Activated CD8-positive, alpha-beta T cell treated with anti-CD3 and anti-CD28 coated beads, Interleukin-2, amount 10 ng/mL, durations not matched to agents 7 days and 5 days (primary cell): ENCODE data around the gene PLEK. TPM values are rescaled to one million over a fixed set of nuclear protein-coding genes. Genes with fewer than 3 reads are reported as not detected.
"Not testable (repeated sequence)": the region's sequence is repeated elsewhere in the genome, so short reads cannot be mapped to it uniquely, and the experiment has no call there.

Experiments
- ATAC-seq: fragments of 150-1000 bp; cut with Tn5 transposase; one replicate; pipeline ENCODE4 v1.10.0; 2021; ENCODE audit warnings: moderate library complexity
- CTCF ChIA-PET: fragments of 350-600 bp; sonication (Branson Sonifier 250); formaldehyde crosslinking; loops from one replicate; lab custom pipeline; 2021; ENCODE audit warnings: antibody characterized with exemption; lab: Charles Lee
- POLR2A ChIA-PET: fragments of 350-600 bp; sonication (Branson Sonifier 250); formaldehyde crosslinking; loops from one replicate; lab custom pipeline; 2021; ENCODE audit warnings: antibody characterized with exemption; lab: Charles Lee
- DNase-seq: peaks from one replicate; pipeline ENCODE4 v3.0.0-alpha.2; 2020
- H3K27ac Mint-ChIP-seq: one replicate; pipeline ENCODE4 v1.8.0; 2021; ENCODE audit warnings: mild to moderate bottlenecking, mixed read lengths
- H3K27me3 Mint-ChIP-seq: one replicate; pipeline ENCODE4 v1.8.0; 2021; ENCODE audit warnings: low read depth, mixed read lengths
- H3K36me3 Mint-ChIP-seq: one replicate; pipeline ENCODE4 v1.8.0; 2021; ENCODE audit warnings: low read depth, mixed read lengths
- H3K4me1 Mint-ChIP-seq: one replicate; pipeline ENCODE4 v1.8.0; 2021; ENCODE audit warnings: low read depth, mixed read lengths
- H3K4me3 Mint-ChIP-seq: one replicate; pipeline ENCODE4 v1.8.0; 2021; ENCODE audit warnings: mild to moderate bottlenecking, mixed read lengths
- H3K9me3 Mint-ChIP-seq: one replicate; pipeline ENCODE4 v1.8.0; 2022; ENCODE audit warnings: mixed read lengths; ENCODE audit not compliant: insufficient read depth
- total RNA-seq, 2 experiments: library from RNA; stranded (reverse); gene quantifications; one replicate each; pipeline ENCODE4 v1.2.3, GENCODE V29; 2021

Gene PLEK
- total RNA-seq, 2 experiments from 2014 or later: 4.5 to 4.7 TPM

DNA sequence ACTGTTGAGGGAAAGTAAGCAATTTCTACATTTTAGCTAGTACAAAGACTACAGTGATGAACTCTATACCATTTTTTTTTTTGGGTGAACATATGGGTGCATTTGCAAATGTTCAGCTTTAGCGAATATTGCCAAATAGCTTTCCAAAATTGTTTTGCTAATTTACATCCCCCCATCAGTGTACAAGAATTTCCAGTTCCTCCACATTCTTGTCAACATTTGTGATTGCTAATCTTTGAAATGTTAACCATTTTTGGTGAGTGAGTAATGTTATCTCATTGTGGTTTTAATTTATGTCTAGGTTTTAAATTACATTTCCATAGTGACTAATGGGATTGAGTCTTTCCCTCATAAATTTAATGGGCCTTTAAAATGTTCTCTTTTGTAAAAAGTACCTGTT lies 28.9 kb upstream of the PLEK start:
- Mint-ChIP-seq H3K4me1 (no peaks in the 10 kb centered on the region), H3K4me3 (no peak overlapping the region), H3K27ac (no peak overlapping the region), H3K9me3 (no peaks in the 10 kb centered on the region), H3K27me3 (peaks cover 28% of the 10 kb centered on the region), H3K36me3 (no peaks in the 10 kb centered on the region)
- POLR2A ChIA-PET: no interaction called here
- ATAC-seq (no peak), DNase-seq (no peak)
- CTCF ChIA-PET: interaction anchor here (0.6 to 0.7 kb wide), 2 partner anchors 105 to 218 kb away, joined by 3 read pairs; no protein-coding TSS in a partner anchor

DNA sequence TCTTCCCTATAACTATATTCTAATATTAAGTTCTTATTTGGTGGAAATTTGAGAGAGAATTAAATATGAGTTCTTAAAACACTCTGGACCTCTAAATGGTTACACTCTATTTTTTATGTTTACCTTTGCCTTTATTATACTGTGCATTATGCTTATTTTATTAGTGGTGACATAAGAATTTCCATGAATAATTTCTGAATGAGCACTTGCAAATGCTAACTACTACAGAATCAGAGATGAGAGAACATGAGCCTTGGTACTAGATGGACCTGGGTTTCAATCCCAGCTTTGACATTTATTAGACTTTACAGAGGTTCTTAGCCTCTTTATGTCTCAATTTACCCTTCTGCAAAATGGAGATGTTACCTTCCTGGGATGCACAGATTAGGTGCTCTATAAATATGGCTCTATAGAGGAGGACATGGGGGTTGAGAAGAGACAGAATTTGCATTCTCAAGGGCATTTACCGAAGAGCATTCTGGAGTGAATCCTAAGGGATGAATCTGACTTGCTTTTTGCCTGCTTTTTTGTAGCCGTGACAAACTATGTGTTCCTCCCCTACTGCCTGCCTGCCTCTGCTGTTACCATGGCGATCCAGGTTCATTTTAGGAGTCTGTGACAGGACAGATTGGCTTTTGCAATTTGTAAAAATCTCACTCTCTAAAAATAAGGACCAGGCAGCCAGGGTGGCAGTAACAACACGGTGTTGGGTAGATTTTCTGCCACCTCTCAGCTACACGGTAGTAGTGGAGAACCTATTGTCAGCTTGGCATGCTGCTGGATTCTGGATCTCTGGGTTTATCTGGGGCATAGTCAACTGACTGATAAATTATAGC lies 24.6 kb upstream of the PLEK start:
- H3K27me3 Mint-ChIP-seq: peaks cover 37% of the 10 kb centered on the region
- H3K4me1 Mint-ChIP-seq: no peaks in the 10 kb centered on the region
- ChIA-PET POLR2A (no interaction called here), CTCF (no interaction called here)
- no peak overlapping the region for H3K4me3 Mint-ChIP-seq
- no peaks in the 10 kb centered on the region for H3K36me3 Mint-ChIP-seq
- H3K27ac Mint-ChIP-seq: no peak overlapping the region
- H3K9me3 Mint-ChIP-seq: no peaks in the 10 kb centered on the region
- DNase-seq (no peak), ATAC-seq (no peak)

DNA sequence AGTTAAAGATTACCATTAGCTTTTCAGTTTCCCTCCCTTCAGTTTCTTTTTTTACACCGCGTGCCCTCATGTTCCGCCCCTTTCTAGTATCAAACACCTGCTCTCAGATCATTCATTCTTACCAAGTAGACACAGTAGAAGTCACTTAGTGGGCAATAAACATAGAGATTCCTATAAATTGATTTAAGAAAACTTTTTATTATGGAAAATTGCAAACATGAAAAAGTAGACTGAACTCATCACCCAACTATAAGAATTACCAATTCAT lies 24.1 kb upstream of the PLEK start:
- no peaks in the 10 kb centered on the region for H3K36me3 Mint-ChIP-seq
- ChIA-PET CTCF (no interaction called here), POLR2A (no interaction called here)
- H3K4me1 Mint-ChIP-seq: no peaks in the 10 kb centered on the region
- no peaks in the 10 kb centered on the region for H3K9me3 Mint-ChIP-seq
- H3K4me3 Mint-ChIP-seq: no peak overlapping the region
- DNase-seq (no peak), ATAC-seq (no peak)
- peaks cover 35% of the 10 kb centered on the region for H3K27me3 Mint-ChIP-seq
- no peak overlapping the region for H3K27ac Mint-ChIP-seq

DNA sequence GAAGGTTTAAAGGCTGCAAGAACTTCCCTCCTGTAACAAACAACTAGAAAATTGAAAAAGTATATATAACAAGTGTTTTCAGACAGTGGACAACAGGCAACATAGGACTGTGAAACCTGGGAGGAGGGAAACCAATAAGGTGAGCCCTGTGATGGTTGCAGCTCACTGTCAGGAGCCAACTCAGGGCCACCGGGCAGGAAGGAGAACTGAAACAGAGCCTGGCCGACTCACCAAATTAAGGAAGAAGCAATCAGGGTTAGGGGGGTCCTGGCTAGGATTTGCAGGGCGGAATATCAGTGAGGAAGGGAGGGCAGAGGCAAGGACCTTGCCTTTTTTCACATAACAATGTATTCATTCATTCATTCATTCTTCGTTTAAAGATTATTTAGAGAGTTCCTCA lies 23.5 kb upstream of the PLEK start:
- H3K36me3 Mint-ChIP-seq: no peaks in the 10 kb centered on the region
- peaks cover 40% of the 10 kb centered on the region for H3K27me3 Mint-ChIP-seq
- H3K4me3 Mint-ChIP-seq: no peak overlapping the region
- H3K9me3 Mint-ChIP-seq: no peaks in the 10 kb centered on the region
- ChIA-PET POLR2A (no interaction called here), CTCF (no interaction called here)
- no peak for DNase-seq
- no peak overlapping the region for H3K27ac Mint-ChIP-seq
- no peaks in the 10 kb centered on the region for H3K4me1 Mint-ChIP-seq
- ATAC-seq: no peak

GRCh38 chr2:68342470-68342869 lies 22.6 kb upstream of the PLEK start:
- Mint-ChIP-seq H3K36me3 (no peaks in the 10 kb centered on the region), H3K27ac (no peak overlapping the region), H3K4me3 (no peak overlapping the region), H3K27me3 (peaks cover 42% of the 10 kb centered on the region), H3K9me3 (no peaks in the 10 kb centered on the region), H3K4me1 (no peaks in the 10 kb centered on the region)
- POLR2A ChIA-PET: no interaction called here
- CTCF ChIA-PET: no interaction called here
- DNase-seq (no peak), ATAC-seq (no peak)

GRCh38 chr2:68344031-68344430 lies 21.1 kb upstream of the PLEK start:
- Mint-ChIP-seq H3K27me3 (peaks cover 47% of the 10 kb centered on the region), H3K4me1 (no peaks in the 10 kb centered on the region), H3K4me3 (no peak overlapping the region), H3K9me3 (no peaks in the 10 kb centered on the region), H3K36me3 (no peaks in the 10 kb centered on the region), H3K27ac (no peak overlapping the region)
- ChIA-PET POLR2A (no interaction called here), CTCF (interaction anchor here (1.3 to 1.8 kb wide), 2 partner anchors 14 to 98 kb away, joined by 3 to 4 read pairs; no protein-coding TSS in a partner anchor)
- ATAC-seq (no peak), DNase-seq (no peak)

DNA sequence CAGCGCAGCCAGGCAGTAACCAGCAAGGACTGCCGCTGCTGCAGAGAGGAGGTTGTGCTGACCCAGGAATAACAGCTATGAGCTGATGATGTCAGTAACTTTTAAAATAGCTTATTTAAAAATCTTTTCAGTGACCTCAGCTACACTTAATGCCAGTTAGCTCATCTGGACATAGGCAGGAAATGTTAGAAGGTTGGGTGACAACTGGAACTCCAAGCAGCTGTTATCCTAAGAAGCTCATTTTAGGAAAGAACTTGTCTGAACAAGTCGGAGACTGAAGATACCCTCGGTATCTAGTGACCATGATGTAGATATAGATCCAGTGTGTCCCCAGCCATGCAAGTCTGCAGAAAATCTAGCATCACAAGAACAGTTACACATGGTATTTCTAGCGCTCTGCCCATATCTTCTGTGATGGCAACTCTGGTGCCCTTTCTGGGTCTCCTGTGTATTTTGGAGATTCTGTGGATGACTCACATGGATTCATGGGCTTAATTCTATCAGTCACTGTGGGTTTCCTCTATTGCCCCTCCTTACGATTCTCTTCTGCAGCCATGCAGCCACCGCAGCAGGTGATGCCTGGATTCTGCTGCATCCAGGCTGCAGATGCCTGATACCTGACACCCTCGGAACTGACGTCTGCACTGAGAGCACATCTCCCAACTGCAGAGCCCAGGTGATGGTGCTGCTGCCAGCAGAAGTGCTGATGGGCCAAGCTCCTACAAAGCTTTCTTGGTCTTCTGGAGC lies 19.8 kb upstream of the PLEK start:
- ChIA-PET CTCF (interaction anchor here (1.3 to 1.8 kb wide), 2 partner anchors 12 to 96 kb away, joined by 3 to 4 read pairs; no protein-coding TSS in a partner anchor), POLR2A (no interaction called here)
- no peaks in the 10 kb centered on the region for H3K36me3 Mint-ChIP-seq
- H3K4me3 Mint-ChIP-seq: no peak overlapping the region
- no peak for ATAC-seq
- H3K27me3 Mint-ChIP-seq: peaks cover 44% of the 10 kb centered on the region
- no peaks in the 10 kb centered on the region for H3K4me1 Mint-ChIP-seq
- no peak for DNase-seq
- no peaks in the 10 kb centered on the region for H3K9me3 Mint-ChIP-seq
- H3K27ac Mint-ChIP-seq: no peak overlapping the region

GRCh38 chr2:68349091-68349490 lies 16.0 kb upstream of the PLEK start:
- DNase-seq, H3K4me3 Mint-ChIP-seq, ATAC-seq, H3K36me3 Mint-ChIP-seq, H3K4me1 Mint-ChIP-seq, H3K9me3 Mint-ChIP-seq, POLR2A ChIA-PET, CTCF ChIA-PET, H3K27ac Mint-ChIP-seq: not testable (repeated sequence)
- H3K27me3 Mint-ChIP-seq: peaks cover 34% of the 10 kb centered on the region

DNA sequence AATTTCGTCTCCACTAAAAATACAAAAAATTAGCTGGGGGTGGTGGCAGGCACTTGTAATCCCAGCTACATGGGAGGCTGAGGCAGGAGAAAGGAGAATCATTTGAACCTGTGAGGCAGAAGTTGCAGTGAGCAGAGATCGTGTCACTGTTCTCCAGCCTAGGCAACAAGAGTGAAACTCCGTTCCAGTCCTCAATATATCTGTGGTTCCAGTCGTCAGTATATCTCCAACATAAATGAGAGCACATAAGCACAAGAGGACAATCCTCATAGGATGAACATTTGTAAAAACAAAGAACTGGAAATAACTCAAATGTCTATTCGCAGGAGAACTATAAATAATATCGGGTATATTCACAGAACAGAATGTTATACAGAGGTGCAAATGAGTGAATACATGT lies 13.1 kb upstream of the PLEK start:
- DNase-seq (no peak), ATAC-seq (no peak)
- ChIA-PET POLR2A (no interaction called here), CTCF (interaction anchor here (1.0 to 1.3 kb wide), 3 partner anchors 36 to 112 kb away, joined by 3 to 5 read pairs (median 3); no protein-coding TSS in a partner anchor)
- no peaks in the 10 kb centered on the region for H3K9me3 Mint-ChIP-seq
- no peak overlapping the region for H3K4me3 Mint-ChIP-seq
- H3K4me1 Mint-ChIP-seq: no peaks in the 10 kb centered on the region
- peaks cover 28% of the 10 kb centered on the region for H3K27me3 Mint-ChIP-seq
- H3K27ac Mint-ChIP-seq: no peak overlapping the region
- no peaks in the 10 kb centered on the region for H3K36me3 Mint-ChIP-seq

DNA sequence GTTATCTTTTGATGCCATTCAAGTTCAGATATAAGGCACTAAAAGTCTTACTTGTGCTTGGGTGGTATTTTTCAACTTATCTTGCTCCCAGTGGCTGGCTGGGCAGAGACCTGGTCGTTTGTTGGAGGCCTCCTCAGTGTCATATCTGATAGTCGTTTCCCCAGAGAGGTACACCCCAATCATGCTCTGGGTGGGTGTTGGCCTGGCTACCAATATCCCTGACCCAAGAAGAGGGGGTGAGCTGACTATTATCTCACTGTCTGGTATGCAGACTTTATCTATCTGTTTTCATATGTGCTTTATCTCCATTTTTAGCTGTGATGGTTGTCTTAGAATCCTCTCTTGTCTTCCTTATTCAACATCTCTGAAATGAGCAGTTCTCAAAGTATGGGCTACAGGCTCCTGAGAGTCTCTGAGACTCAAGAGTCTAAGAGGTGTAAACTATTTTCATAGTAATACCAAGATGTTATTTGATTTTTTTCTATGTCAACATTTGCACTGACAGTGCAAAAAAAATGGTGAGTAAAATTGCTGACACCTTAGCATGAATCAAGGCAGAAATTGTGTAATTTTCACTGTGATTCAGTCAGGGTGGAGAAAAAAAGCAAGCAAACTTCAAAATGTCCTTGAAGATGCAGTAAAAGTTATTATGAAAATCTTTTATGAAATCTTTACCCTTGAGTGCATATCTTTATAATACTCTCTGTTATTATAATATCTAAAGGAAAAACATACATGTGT lies 12.3 kb upstream of the PLEK start:
- no peaks in the 10 kb centered on the region for H3K36me3 Mint-ChIP-seq
- DNase-seq (no peak), ATAC-seq (no peak)
- ChIA-PET CTCF (interaction anchor here (1.0 to 1.3 kb wide), 2 partner anchors 88 to 111 kb away, joined by 3 to 5 read pairs; no protein-coding TSS in a partner anchor), POLR2A (no interaction called here)
- H3K4me3 Mint-ChIP-seq: no peak overlapping the region
- peaks cover 22% of the 10 kb centered on the region for H3K27me3 Mint-ChIP-seq
- no peaks in the 10 kb centered on the region for H3K9me3 Mint-ChIP-seq
- no peaks in the 10 kb centered on the region for H3K4me1 Mint-ChIP-seq
- H3K27ac Mint-ChIP-seq: no peak overlapping the region

DNA sequence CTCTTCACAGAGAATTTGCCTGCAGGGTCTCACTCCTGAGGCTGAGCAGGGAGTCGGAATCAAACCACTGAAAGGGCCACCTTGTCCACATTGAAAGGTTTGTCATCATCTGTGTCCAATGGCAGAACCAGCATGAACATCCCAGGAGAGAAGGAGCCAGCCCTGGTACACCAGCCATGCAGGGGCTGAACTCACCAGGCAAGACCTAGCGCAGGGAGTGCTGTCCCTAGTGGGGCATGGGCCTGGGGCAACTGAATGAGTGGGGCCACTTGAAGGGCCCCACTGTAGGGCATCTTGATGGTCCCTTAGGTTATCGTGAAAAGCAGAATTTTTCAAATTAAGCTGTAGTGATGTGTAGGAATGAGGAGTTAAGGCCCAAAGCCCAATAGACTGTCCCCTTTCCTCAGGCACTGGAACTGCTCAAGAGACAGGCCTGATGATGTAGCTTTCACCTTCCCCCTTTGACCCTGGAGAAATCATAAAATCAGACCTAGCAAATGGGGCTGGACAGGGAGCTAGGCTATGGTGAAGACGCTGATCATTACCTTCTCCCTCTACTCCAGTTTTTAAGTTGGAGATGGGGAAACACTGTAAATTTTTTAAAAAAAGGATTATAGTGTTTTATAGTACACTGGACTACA lies 8.4 kb upstream of the PLEK start:
- Mint-ChIP-seq H3K9me3 (no peaks in the 10 kb centered on the region), H3K4me3 (no peak overlapping the region), H3K27ac (no peak overlapping the region), H3K36me3 (no peaks in the 10 kb centered on the region), H3K27me3 (peaks cover 7% of the 10 kb centered on the region), H3K4me1 (no peaks in the 10 kb centered on the region)
- ATAC-seq (no peak), DNase-seq (no peak)
- CTCF ChIA-PET: interaction anchor here (0.6 to 2.1 kb wide), 7 partner anchors 9 to 234 kb away, joined by 3 to 13 read pairs (median 5); no protein-coding TSS in a partner anchor
- POLR2A ChIA-PET: no interaction called here
